ENCODE data around the gene PIP4P1.

DNA sequence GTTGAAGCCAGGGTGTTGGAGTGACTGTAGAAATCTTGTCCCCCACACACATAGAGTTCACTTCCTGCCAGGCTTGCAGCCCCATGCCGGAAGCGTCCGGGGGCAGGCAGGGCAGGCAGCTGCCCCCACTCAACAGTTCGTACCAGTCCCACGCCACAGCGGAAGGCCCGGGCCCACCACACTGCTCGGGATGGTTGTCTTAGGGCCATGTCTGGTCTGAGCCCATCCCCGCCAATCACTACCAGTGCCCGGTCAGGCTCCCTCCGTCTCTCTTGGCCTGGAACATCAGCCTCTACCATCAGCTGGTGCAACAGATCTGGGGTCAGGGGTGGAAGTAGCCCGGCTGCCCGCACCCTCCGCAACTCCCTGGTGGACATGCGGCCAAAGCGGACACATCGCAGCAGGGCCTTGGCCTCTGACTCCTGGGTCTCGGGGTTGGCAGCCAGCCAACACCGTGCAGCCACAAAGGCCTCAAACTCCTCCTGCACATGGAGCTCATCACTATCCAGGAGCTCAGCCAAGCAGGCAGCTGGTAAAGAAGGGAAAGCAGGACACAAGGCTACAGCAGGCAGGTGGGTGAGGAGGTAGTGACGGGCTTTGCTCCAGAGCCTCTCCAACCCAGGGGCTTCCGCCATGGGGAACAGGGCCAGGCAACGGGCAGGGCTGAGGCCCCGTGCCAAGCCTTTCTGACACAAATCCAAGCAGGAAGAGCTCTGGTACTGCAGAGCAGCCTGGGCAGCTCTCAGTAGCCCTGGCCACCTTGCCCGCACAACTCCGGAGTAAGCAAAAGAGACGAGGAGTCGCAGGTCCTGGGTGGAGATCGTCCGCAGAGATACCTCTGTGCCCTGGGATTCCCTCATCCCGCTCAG lies 31.2 kb downstream of the PIP4P1 start:
- TF ChIP-seq, protein P1, sequence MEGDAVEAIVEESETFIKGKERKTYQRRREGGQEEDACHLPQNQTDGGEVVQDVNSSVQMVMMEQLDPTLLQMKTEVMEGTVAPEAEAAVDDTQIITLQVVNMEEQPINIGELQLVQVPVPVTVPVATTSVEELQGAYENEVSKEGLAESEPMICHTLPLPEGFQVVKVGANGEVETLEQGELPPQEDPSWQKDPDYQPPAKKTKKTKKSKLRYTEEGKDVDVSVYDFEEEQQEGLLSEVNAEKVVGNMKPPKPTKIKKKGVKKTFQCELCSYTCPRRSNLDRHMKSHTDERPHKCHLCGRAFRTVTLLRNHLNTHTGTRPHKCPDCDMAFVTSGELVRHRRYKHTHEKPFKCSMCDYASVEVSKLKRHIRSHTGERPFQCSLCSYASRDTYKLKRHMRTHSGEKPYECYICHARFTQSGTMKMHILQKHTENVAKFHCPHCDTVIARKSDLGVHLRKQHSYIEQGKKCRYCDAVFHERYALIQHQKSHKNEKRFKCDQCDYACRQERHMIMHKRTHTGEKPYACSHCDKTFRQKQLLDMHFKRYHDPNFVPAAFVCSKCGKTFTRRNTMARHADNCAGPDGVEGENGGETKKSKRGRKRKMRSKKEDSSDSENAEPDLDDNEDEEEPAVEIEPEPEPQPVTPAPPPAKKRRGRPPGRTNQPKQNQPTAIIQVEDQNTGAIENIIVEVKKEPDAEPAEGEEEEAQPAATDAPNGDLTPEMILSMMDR (IDR thresholded peaks at IDR 0.05) = no peak
- no peak for TF ChIP-seq POLR2A (IDR thresholded peaks at IDR 0.05)
